GM18868 (cell line): ENCODE measurements around the gene RAD51B.

Experiments used
- ATAC-seq: cut with Tn5 transposase; IDR thresholded peaks from one replicate; pipeline ENCODE4 v1.9.1; 2021; ENCODE audit warnings: mild to moderate bottlenecking, moderate library complexity; ENCODE audit not compliant: unreplicated experiment

The RAD51B gene

GRCh38 chr14:68681256-68682011 lies 861.9 kb downstream of the RAD51B start:
- no peak for ATAC-seq

DNA sequence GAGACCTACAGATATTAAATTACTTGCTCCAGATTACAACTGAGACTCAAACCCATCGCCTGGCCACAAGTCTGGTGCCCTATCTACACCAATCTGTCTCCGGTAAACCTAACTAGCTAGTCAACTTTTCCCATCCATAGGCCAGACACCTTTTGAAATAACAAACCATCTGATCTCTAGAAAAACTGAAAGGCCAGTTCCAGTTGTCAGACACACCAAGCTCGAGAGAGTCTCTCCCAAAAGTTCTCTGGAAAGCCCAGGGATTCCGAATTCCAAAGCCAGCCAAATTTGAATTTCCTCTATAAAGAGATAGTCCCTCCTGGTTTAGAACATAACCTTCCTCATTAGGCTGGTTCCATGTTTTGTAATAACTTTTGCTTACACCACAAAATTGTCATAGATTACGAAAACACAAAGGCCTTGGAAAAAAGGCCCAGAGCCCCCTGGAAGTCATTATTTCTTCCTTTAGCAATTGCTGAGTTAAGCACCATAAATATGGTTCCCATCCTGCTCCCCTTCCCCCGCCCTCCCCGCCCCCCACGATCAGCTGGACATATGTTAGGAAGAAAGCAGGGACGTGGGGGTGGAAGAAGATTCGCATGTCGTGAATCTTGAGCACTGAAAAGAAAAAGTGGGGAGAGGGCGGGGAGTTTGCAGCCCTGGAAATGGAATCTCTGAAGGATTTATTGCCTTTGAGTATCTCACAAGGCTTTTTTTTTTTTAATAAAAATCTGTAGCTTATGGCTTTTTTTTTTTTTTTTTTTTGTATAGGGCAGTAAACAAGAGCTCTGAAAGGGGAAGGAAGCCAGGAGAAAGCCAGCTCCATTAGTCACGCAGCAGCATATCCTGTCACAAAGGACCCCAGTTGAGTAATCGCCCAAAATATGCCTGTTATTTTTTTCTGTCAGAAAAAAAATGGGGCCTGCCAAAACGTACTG lies 862.9 kb downstream of the RAD51B start:
- no peak for ATAC-seq

- no peak for ATAC-seq
These were observed 863.7 kb downstream of the RAD51B start for GRCh38 chr14:68683326-68683725.

DNA sequence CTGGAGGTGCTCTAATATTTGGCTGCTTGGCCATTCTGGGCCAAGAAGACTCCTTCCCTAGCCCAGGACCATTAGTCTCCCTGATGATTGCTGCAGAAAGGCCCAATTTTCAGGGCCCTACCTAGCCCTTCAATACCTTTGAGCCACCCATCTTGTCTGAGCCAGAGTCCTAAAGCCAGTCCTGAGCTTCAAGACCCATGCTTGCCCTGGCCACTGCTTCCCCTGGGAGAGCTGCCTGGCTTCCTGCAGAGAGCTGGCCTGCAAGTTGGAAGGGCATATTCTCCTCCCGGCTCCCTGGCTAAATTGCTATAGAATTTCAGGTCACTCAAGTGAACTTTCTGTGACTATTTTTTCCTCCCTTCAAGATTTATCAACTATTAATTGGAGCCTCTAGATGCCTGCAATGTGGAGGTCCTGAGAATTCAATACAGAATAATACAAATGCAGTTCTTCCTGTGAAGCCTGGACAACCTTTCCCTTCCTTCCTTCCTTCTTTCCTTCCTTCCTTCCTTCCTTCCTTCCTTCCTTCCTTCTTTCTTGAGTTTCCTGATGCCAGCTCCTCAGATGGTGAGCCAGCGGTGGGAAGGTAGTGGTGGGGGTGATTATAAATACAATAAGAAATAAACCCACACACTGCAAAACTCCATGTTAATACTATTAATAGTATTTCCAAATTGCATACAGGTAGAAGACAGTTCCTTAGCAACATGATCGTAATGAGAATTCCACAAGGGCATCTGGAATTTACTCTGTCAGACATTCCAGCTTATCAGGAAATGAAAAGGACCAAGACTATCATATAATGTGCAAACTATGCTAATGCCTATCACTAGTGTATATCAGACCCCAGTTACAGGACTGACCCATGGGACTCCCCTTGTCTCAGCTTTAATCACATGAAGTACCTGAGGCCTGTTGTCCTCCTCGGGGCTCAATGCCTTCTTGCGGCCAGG lies 865.2 kb downstream of the RAD51B start:
- ATAC-seq: no peak

- ATAC-seq: peak; percentile 82
These were observed 866.0 kb downstream of the RAD51B start for GRCh38 chr14:68685419-68686204.

- ATAC-seq: no peak
These were observed 866.6 kb downstream of the RAD51B start for GRCh38 chr14:68686205-68686465.

GRCh38 chr14:68686724-68687123 lies 867.1 kb downstream of the RAD51B start:
- ATAC-seq: no peak

DNA sequence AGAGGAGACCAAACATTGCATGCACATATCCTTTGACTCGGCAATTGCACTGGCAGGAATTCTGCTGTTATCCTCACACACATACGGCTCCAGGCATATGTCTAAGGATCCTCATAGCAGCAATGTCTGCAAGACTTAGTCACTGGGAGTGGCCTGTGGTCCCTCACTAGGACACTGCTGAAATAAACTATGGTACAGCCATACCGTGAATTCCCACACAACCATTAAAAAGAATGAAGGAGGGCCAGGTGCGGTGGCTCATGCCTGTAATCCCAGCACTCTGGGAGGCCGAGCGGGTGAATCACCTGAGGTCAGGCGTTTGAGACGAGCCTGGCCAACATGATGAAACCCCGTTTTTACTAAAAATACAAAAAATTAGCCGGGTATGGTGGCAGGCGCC lies 868.2 kb downstream of the RAD51B start:
- no peak for ATAC-seq

DNA sequence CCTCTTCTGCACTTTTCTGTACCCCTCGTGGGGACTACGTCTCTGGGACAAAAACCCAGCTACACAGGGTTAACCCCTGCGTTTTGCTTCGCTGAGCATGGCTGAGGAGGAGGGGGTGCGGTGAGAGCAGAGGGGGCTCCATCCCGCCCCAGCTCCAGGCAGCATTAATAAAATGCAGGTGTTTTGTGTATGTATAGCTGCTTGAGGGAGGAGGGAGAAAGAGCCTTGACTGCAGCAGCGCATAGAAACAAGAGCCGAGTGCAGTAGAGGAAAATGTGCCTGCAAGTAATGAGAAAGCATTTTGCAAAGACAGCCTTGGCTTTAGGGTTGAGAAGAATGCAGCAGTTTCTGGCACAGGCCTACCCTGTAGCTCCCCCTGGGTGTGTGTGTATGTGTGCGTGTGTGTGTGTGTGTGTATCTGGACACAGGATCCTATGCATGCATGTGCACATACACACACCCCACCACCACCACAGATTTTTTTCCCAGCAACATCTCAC lies 869.3 kb downstream of the RAD51B start:
- no peak for ATAC-seq

- no peak for ATAC-seq
These were observed 869.9 kb downstream of the RAD51B start for GRCh38 chr14:68689511-68689910.

DNA sequence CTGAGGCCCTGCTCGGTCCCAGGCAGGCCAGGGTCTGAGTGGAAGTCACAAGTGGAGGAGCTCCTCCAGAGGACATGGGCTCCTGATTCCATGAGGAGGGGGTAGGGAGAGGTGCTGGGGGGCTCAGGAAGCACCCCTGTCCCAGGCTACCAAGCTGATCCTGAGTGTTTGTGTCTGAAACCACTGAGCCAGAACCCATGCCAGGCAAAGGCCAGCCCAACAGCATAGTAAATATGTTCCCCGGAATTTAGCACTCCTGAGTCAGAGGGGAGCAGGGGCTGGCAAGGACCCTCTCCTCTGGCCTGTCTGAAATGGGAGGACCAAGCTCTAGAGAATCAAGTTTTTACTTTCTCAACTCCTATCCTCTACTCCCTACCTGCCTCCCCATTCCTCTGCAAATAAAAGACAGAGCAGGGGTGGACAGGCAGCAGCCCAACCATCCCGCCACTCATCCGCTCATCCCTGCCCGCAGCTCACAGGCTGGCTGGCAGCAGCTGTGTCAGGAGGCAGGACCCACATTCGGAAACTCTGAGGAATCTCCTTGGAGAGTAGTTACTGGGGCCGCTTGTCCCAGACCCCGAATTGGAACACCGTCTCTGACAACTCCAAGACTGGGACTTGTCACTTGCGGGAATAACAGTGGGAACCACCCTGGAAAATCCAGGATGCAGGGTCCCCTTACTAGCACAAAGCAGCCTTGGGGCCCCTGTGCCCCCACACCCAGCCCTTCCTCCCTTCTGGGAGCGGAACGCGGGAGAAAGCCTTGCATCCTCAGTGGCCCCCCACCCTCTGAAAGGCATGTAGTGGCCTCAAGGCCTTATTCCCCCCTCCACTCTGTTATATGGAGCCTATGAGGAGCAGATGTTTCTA lies 870.7 kb downstream of the RAD51B start:
- no peak for ATAC-seq

DNA sequence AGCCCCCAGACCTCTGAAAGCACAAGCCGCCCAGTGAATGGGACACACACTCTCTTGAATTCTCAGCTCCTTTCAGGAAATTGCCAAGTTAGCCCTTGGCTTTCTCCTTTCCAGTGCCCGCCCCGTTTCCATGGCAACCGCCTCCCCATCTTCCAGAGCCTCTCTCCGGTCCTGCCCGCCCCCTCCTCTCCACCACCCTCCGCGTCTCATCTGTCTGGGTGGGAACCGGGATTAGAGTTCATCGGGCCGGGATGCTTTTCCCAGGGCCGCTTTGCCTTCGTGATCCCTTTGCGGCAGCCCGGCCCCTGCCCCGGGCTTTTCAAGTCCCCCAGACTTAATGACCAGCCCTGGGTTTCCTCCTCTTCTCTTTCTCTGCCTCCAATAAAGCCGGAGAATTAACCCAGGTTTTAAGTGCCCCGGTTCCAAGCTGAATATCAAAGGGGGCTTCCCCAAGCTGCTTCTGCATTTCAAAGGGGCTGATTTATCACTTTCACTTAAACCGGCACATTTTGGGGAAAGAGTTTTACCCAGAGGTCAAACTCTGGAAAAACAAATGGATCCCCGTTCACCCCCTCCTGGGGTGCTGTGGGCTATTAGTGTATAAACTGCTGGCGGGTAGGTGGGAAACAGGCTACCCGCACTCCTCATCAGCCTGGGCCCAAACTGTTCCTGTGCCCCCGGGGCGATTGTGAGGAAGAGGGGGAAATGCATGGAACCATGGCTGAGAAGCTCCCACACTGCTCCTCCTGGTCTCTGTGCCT lies 871.6 kb downstream of the RAD51B start:
- no peak for ATAC-seq

- ATAC-seq: no peak
These were observed 872.2 kb downstream of the RAD51B start for GRCh38 chr14:68691792-68692118.

DNA sequence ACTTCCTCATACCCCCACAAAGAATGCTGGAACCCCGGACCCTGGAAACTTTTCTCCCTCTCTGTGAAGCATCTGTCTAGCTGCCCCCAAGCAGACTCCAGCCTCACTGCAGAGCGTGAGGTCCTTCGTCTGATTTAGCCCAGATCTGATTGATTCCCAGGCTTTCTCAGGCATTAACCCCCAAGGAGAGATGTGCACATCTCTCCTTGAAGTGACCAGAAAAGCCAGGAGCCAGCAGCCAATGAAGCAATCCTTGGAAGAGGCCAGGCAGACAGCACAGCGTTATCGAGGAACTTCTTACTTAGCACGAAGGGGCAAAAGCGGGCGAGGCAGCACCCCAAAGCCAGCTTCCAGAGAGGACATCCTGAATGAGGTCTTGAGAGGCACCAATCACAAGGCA lies 872.6 kb downstream of the RAD51B start:
- no peak for ATAC-seq

DNA sequence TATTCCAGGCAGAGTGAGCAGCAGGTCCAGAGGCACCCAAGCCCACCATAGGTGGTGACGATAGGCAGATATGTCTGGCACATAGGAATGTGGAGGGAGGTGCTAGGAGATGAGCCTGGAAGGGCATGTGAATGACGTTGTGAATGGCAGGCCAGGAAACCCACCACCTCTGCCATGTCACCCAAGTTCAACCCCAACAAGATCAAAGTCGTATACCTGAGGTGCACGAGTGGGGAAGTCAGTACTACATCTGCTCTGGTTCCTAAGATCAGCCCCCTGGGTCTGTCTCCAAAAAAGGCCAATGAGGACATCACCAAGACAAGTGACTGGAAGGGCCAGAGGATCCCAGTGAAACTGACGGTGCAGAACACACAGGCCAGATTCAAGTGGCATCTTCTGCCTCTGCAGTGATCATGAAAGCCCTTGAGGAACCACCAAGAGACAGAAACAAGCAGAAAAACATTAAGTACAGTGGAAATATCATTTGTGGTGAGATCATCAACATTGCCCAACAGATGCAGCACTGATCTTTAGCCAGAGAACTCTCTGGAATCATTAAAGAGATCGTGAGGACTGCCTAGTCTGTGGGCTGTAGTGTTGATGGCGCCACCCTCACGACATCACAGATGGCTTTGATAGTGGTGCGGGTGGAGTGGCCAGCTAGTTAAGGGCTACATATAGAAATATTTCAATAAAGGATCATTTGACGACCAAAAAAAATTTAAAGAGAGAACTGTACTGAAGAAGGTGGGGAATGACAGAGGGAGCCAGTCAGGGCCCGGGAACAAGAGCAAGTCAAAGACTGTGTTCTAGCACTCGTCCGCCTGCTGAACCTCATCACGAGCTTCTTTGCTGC lies 873.6 kb downstream of the RAD51B start:
- ATAC-seq: no peak

DNA sequence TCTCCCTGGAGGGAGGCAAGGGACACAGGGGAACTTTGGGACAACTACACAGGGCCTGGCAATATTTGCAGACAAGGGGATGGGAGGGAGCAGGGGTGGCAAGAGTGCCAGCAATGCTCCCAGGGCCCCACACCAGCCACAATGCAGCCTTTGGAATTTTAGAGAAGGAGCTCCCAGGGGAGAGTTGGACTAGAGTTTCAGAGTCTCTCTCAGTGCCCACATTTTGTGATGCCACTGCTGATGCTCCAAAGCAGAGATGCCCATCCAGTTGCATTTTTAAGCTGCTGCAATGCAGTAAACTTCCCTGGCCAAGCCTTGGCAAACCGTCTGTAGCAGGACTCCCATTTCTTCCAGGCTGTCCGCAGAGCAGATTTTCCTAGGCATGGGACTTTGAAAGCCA lies 874.3 kb downstream of the RAD51B start:
- ATAC-seq: no peak

GRCh38 chr14:68694516-68695235 lies 875.1 kb downstream of the RAD51B start:
- ATAC-seq: no peak
